Measurements from ENCODE around the gene PCDH20.

Gene PCDH20

GRCh38 chr13:61423915-61424314 lies 8.3 kb upstream of the PCDH20 start:
- no peaks in the 10 kb centered on the region for H3K36me3 ChIP-seq (ENCODE audit: control insufficient read depth, insufficient read depth, low read length)
- no peak overlapping the region for H2AFZ ChIP-seq
- H3K27ac ChIP-seq, result no peak overlapping the region
- H3K4me1 ChIP-seq, result no peaks in the 10 kb centered on the region
- TF ChIP-seq CTCF (IDR thresholded peaks at IDR 0.05), result no peak
- no peaks in the 10 kb centered on the region for H3K27me3 ChIP-seq (ENCODE audit: control insufficient read depth, insufficient read depth, low read length)
- H3K9ac ChIP-seq, result no peak overlapping the region
- no peak overlapping the region for H3K4me2 ChIP-seq (ENCODE audit: low read length)
- no peaks in the 10 kb centered on the region for H3K79me2 ChIP-seq
- H3K4me3 ChIP-seq (ENCODE audit: low read depth, low read length), result no peak overlapping the region
- no peaks in the 10 kb centered on the region for H3K9me3 ChIP-seq (ENCODE audit: control insufficient read depth, low read length)

- Histone ChIP-seq H3K4me1 (no peaks in the 10 kb centered on the region), H2AFZ (no peak overlapping the region), H3K36me3 (ENCODE audit: control insufficient read depth, insufficient read depth, low read length) (no peaks in the 10 kb centered on the region), H3K9ac (no peak overlapping the region), H3K27me3 (ENCODE audit: control insufficient read depth, insufficient read depth, low read length) (no peaks in the 10 kb centered on the region), H3K9me3 (ENCODE audit: control insufficient read depth, low read length) (no peaks in the 10 kb centered on the region), H3K79me2 (no peaks in the 10 kb centered on the region), H3K4me2 (ENCODE audit: low read length) (no peak overlapping the region), H3K27ac (no peak overlapping the region), H3K4me3 (ENCODE audit: low read depth, low read length) (no peak overlapping the region)
- no peak for TF ChIP-seq CTCF (IDR thresholded peaks at IDR 0.05)
Observed at GRCh38 chr13:61417086-61417570, 1.5 kb upstream of the PCDH20 start.

GRCh38 chr13:61415058-61415721 lies 459 bp downstream of the PCDH20 start:
- no peaks in the 10 kb centered on the region for H3K79me2 ChIP-seq

GRCh38 chr13:61414686-61415057 lies 977 bp downstream of the PCDH20 start:
- Histone ChIP-seq H3K4me3 (ENCODE audit: low read depth, low read length) (peak overlapping the region; percentile 40), H3K9ac (no peak overlapping the region), H3K27me3 (ENCODE audit: control insufficient read depth, insufficient read depth, low read length) (no peaks in the 10 kb centered on the region), H3K79me2 (no peaks in the 10 kb centered on the region), H3K36me3 (ENCODE audit: control insufficient read depth, insufficient read depth, low read length) (no peaks in the 10 kb centered on the region), H2AFZ (no peak overlapping the region), H3K9me3 (ENCODE audit: control insufficient read depth, low read length) (no peaks in the 10 kb centered on the region), H3K4me2 (ENCODE audit: low read length) (peak overlapping the region; percentile 75), H3K4me1 (no peaks in the 10 kb centered on the region), H3K27ac (no peak overlapping the region)
- TF ChIP-seq CTCF (IDR thresholded peaks at IDR 0.05), result no peak

More at GRCh38 chr13:61415058-61415721, 459 bp downstream of the PCDH20 start:
- Histone ChIP-seq H3K36me3 (ENCODE audit: control insufficient read depth, insufficient read depth, low read length) (no peaks in the 10 kb centered on the region), H3K9me3 (ENCODE audit: control insufficient read depth, low read length) (no peaks in the 10 kb centered on the region), H3K4me3 (ENCODE audit: low read depth, low read length) (peak overlapping the region; percentile 40), H3K4me2 (ENCODE audit: low read length) (peak overlapping the region; percentile 75), H3K27me3 (ENCODE audit: control insufficient read depth, insufficient read depth, low read length) (no peaks in the 10 kb centered on the region), H2AFZ (no peak overlapping the region), H3K27ac (no peak overlapping the region), H3K4me1 (no peaks in the 10 kb centered on the region), H3K9ac (no peak overlapping the region)
- no peak for TF ChIP-seq CTCF (IDR thresholded peaks at IDR 0.05)

Measured in parathyroid adenoma (tissue), 2 donors.